ENCODE results near the gene FAM151A.

DNA sequence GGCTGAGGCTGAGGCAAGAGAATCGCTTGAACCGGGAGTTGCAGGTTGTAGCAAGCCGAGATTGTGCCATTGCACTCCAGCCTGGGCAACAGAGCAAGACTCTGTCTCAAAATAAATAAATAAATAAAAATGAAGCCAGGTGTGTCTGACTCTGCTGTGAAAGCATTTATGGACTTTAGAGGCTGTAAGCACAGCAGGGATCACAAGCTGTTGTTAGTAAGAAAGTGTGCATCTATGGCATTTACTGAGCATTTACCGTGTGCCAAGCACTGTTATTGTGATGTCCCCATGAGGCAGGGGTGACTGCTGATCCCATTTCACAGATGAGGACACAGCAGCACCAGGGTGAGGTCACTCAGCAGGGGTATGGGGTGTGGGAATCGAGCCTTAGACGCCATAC is 20.1 kb downstream of the FAM151A start:
- TF ChIP-seq, protein P1, sequence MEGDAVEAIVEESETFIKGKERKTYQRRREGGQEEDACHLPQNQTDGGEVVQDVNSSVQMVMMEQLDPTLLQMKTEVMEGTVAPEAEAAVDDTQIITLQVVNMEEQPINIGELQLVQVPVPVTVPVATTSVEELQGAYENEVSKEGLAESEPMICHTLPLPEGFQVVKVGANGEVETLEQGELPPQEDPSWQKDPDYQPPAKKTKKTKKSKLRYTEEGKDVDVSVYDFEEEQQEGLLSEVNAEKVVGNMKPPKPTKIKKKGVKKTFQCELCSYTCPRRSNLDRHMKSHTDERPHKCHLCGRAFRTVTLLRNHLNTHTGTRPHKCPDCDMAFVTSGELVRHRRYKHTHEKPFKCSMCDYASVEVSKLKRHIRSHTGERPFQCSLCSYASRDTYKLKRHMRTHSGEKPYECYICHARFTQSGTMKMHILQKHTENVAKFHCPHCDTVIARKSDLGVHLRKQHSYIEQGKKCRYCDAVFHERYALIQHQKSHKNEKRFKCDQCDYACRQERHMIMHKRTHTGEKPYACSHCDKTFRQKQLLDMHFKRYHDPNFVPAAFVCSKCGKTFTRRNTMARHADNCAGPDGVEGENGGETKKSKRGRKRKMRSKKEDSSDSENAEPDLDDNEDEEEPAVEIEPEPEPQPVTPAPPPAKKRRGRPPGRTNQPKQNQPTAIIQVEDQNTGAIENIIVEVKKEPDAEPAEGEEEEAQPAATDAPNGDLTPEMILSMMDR (IDR thresholded peaks at IDR 0.05; ENCODE audit: low read length), result no peak
- TF ChIP-seq EZH2phosphoT487 (IDR thresholded peaks at IDR 0.05; ENCODE audit: low read length) (no peak), EZH2 (optimal IDR thresholded peaks at IDR 0.05; ENCODE audit: low read depth, low read length) (no peak)
